Epithelial cell of proximal tubule (primary cell): Measurements from ENCODE around the gene LEMD2. TPM values are rescaled to one million over a fixed set of nuclear protein-coding genes. Genes with fewer than 3 reads are reported as not detected.

Source experiments
- DNase-seq: peaks from one replicate; pipeline ENCODE4 v3.0.0-alpha.2; 2011; ENCODE audit warnings: low read depth
- H3K4me3 ChIP-seq: 2 replicates; pipeline ENCODE4 v1.5.1; 2011; ENCODE audit warnings: low read depth, mild to moderate bottlenecking, low read length
- total RNA-seq: library from RNA; depleted of rRNA; stranded (reverse); fragments of >200 nt; gene quantifications from 2 replicates; pipeline ENCODE4 v1.2.3, GENCODE V29; 2015
- TF ChIP-seq, protein P1 (sequence below): conservative IDR thresholded peaks from 2 replicates; pipeline ENCODE4 v1.5.1; 2012; ENCODE audit warnings: low read depth, mild to moderate bottlenecking, low read length

The LEMD2 gene
- total RNA-seq, 1 donor from 2014 or later = 42.0 TPM

GRCh38 chr6:33823806-33824205 lies 34.9 kb upstream of the LEMD2 start:
- TF ChIP-seq, protein P1, sequence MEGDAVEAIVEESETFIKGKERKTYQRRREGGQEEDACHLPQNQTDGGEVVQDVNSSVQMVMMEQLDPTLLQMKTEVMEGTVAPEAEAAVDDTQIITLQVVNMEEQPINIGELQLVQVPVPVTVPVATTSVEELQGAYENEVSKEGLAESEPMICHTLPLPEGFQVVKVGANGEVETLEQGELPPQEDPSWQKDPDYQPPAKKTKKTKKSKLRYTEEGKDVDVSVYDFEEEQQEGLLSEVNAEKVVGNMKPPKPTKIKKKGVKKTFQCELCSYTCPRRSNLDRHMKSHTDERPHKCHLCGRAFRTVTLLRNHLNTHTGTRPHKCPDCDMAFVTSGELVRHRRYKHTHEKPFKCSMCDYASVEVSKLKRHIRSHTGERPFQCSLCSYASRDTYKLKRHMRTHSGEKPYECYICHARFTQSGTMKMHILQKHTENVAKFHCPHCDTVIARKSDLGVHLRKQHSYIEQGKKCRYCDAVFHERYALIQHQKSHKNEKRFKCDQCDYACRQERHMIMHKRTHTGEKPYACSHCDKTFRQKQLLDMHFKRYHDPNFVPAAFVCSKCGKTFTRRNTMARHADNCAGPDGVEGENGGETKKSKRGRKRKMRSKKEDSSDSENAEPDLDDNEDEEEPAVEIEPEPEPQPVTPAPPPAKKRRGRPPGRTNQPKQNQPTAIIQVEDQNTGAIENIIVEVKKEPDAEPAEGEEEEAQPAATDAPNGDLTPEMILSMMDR = no peak
- DNase-seq = no peak
- H3K4me3 ChIP-seq = no peak overlapping the region

- H3K4me3 ChIP-seq = no peak overlapping the region
- TF ChIP-seq, protein P1 = peak; percentile 26
- no peak for DNase-seq
Observed at GRCh38 chr6:33822575-33823395, 33.9 kb upstream of the LEMD2 start.

DNA sequence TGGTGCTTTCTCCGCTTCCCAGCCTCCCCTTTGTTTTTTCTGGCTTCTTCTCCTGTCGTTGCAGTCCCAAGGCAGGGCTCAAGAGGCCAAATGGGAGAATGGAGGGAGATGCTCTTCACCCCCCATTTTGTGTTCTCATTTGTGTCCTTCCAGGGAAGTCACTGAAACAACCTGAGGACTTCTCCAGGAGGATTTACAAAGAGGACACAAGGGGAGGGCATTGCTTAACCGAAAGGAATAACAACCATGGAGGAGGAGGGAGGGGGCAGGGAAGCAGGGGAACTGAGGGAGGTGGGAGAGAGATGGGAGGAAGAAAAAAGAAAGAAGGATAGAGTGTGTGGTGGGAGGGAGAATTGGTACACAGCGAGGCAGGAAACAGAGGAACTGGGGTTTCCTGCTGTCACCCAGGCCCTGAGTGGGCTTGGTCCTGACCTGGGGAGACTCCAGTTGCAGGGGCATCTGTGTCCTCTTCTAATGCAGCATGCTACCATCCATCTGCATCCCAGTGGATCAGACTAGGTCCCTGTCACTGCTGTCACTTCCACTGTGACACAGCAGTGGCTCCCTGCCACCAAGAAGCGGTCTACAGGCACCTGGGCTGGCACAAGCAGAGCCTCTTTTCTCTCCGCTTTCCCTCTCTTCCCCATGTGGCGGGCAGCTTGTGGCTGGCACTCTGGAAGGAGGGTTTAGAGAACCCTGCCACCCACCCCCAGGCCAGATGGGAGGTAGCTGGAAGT lies 32.0 kb upstream of the LEMD2 start:
- no peak overlapping the region for H3K4me3 ChIP-seq
- TF ChIP-seq, protein P1 = no peak
- no peak for DNase-seq

DNA sequence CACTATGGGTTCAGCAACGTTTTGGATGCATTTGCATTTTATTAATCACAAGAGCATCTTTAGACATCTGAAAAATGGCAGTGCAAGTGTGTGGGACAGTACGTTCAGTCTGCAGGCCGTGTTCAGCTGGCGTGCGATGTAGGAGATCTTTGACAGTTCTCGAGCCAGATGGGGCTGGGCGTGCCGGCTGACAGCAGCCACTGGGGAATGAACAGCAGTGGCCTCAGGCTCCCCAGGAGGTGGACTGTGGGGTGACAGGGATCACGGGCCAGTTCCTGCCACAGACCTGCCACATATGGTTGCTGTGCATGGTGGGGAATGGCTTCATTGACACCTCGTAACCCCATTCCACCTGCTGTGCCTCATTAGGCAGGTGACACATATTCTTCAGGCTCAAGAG lies 31.3 kb upstream of the LEMD2 start:
- DNase-seq = no peak
- TF ChIP-seq, protein P1 = no peak
- no peak overlapping the region for H3K4me3 ChIP-seq

DNA sequence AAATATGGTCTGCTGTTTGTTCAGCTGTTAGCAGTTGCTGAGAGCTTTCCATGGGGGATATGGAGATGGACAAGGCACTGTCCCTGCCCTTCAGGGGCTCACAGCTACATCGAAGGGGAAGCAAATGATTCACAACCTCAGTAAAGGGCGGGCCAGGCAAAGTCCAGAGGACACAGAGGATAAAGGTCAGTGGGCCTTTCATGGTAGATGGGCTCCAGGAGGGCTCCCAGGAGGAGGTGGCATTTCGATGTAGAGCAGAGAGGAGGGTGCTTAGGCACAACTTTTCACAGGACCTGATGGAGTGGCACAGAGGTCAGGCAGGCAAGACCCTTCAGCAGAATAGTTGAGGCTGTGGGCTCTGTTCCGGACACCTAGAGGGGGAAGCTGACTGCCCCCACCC lies 30.1 kb upstream of the LEMD2 start:
- no peak overlapping the region for H3K4me3 ChIP-seq
- DNase-seq = no peak
- TF ChIP-seq, protein P1 = no peak

DNA sequence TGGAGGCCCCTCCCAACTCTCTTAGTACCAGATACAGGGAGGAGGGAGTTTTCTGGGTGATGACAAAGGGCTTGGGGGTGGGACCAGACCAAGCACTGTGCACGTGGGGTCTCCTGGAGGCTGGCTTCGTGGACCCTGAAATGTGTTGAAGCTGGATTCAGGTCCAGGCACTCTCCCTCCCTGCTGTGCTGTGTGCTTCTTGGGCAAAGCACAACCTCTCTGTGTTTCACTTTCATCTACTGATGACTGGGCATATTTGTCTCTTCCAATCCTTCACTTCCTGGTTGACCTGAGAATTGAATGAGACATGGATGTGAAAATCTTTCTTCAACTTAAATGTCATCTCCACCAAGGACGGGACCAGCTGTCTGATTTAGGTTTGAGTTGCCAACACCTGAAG lies 29.4 kb upstream of the LEMD2 start:
- DNase-seq = no peak
- no peak overlapping the region for H3K4me3 ChIP-seq
- TF ChIP-seq, protein P1 = no peak
